ENCODE measurements around the gene WDR1. TPM values are rescaled to one million over a fixed set of nuclear protein-coding genes. Genes with fewer than 3 reads are reported as not detected.
A peak's percentile ranks its signal among the peaks of the same experiment; 100 is the strongest.
"Not testable (repeated sequence)": the region's sequence is repeated elsewhere in the genome, so short reads cannot be mapped to it uniquely, and the experiment has no call there.

Gene WDR1
- total RNA-seq, 1 experiment from 2014 or later: 189 TPM

GRCh38 chr4:10134141-10134540, 17.5 kb upstream of the WDR1 start:
- no peak for DNase-seq (ENCODE audit: low spot score)

DNA sequence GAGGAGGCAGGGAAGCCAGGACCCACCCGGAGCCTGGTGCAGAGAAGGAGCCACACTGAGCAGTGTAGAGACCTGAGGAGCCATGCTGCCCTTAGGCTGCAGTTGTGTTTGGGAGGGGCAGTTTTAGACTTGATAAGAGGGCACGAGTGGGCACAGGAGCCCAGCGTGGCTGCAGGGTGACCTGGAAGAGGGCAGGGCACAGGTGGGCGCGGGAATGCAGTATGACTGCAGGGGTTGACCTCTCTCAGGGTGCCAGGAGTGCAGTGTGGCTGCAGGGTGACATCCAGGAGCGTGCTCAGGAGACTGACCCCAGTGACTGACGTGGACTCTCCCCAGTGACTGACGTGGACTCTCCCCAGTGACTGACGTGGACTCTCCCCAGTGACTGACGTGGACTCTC, 14.6 kb upstream of the WDR1 start:
- no peak for DNase-seq (ENCODE audit: low spot score)

DNA sequence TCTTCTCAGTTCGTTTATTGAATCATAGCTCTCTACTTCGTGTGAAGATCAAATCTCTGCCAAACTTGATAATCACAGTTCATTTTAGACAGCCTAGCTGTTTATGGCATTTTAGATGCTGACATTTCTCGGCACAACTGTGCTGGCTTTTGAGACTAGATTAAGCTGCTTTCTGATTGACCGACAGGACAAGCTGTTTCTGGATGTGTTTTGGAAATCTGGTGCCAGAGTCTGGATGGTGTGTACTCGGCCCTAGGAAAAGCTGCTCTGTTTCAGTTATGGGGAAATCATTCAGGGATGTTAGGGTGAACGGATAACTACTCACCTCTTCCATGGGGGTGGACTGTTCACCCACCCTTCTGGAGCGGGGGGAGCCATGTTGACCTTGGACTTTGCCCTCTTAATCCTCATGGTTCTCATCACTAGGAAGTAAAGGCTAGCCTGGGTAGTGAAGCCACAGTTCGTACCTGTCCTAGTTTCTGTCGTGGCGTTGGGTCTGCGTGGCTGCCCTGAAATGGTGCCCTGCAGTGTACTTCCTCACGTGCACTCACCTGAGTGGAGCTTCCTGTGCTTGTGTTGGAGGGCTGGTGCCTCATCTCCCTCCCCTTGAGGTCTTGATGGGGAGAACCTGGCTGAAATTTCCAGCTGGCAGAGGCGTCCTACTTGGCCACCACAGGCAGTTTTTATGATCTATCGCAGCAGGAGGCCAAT, 13.7 kb upstream of the WDR1 start:
- DNase-seq (ENCODE audit: low spot score): no peak

DNA sequence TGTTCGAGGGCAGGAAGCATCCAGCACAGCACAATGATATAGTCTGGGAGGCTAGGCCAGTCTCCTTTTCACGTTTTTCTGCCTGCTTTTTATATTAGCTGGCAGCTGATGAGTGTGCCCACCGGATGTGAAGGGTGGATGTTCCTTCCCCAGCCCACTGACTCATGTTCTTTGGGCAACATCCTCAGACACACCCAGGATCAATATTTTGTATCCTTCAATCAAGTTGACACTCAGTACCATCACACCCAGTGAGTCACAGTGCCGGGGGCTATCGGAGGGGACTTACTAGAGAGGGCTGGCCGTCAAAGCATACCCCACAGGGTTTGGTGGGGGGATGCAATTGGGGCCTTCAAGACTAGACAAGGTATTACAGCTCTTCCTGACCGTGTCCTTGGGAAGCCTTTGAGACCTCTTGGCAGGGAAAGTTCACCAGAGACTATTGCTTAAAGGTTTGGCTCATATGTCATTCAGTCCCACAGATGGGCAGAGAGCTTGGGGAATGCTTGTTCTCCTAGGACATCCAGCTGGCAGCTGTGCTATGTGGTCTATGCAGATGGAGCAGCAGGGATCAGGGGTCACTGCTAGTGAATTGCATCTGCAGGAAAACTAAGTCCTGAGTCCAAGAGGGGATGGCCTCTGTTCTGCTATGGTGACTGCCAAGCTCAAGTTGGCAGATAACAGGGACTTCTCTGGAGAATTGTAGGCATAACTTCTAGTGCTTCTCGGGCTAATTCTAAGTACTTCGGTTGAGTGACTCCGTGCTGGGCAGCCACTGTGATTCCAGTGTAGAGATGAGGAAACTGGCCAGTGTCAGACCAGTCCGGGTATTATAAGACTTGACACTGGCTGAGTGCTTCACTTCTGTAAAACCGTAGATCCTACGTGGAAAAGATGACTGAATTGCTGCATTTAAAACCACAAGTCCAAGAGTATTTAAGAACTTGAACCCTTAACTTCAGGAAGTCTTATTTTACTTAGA, 12.9 kb upstream of the WDR1 start:
- DNase-seq (ENCODE audit: low spot score): no peak

DNA sequence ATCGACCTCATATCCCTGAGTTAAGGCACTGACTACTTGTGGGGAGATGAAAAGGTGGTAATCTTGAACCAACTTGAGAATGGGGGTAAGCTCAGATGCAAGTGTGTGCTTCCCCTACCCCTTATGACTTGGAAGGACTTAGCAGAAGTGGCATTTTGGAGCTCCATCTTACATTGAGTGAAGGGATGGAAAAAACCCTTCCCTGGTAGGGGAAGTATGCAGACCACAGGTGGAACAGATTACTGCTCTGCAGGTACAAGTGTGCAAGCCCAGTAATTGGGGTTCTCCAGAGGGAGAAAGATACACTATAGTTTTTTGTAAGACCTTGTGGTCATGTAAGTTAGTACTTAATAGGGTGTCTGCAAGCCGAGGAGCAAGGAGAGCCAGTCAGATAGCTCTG, 12.2 kb upstream of the WDR1 start:
- DNase-seq (ENCODE audit: low spot score): no peak

GRCh38 chr4:10127531-10127930, 10.9 kb upstream of the WDR1 start:
- DNase-seq (ENCODE audit: low spot score): not testable (repeated sequence)

DNA sequence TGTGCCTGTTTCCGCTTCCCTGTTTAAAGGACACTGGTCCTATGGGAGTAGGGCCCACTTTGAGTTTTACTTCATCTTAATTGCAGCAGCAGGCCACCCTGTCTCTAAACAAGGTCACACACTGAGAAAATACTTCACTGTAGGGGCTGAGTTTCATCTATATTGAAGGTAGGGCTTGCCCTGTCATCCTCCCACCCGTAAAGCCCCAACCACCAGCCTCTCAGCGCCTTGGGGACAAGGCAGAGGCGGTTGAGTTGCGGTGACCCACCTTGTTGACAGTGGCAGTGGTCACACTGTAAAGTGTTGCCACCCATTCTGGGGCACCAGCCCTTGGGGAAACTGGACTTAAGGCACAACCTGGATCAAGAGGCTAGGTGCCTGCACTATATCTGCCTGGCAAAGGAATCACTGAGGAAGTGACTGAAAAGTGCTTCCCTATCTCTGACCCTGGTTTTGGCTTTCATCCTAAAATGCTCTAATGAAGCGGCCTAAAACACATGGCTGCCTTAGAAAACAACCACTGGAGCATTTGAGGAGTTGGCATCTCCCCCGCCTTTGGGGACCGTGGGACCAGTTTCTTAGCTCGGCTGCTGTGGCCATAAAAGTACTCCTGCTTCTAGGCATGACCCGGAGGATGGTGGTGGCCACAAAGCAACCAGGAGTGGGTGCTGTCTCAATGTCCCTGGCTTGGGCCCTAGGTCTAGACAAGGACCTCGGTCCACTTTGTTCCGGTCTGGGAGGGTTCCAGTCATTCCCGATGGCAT, 7.8 kb upstream of the WDR1 start:
- DNase-seq (ENCODE audit: low spot score): no peak

DNA sequence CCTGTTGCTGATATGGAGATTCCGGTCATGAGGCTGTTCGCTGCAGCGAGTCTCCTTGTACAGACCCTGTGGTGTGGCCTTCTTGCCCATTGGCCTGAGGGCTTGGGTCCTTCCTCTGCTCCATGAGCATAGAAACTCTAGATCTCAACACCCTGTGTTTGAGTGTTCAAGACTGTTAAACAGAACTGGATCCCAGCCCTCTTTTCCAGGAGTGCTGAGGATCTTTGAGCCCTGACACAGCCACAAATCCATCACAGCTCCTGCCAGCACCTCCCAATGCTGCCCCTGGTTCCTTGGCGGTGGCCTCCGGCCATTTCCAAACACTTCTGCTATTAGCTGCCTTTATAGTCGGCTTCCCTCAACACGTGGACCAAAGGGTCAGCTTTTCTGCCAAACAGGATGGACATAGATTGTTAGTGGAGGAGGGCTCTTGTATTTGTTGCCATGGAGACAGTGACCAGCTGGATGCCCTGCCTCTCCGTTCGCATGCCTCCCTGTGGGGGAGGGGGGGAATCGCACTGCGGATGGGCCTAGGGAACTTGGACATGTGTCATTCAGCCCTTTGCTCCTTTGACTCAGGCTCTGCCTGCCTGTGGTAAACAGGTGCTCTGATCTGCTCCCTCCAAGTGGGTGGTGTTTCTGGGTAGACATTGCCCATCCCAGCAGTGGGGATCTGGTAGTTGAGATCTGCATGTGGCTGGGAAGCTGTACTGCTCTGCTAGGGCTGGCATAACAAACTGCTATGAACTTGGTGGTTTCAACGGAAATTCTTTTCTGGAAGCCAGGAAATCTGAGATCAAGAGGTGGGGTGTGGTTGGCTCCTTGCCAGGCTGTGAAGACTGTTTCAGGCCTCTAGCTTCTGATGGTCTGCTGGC, 6.9 kb upstream of the WDR1 start:
- DNase-seq (ENCODE audit: low spot score): peak; percentile 42

- DNase-seq (ENCODE audit: low spot score): no peak
Observed at GRCh38 chr4:10122236-10122932, 5.8 kb upstream of the WDR1 start.

DNA sequence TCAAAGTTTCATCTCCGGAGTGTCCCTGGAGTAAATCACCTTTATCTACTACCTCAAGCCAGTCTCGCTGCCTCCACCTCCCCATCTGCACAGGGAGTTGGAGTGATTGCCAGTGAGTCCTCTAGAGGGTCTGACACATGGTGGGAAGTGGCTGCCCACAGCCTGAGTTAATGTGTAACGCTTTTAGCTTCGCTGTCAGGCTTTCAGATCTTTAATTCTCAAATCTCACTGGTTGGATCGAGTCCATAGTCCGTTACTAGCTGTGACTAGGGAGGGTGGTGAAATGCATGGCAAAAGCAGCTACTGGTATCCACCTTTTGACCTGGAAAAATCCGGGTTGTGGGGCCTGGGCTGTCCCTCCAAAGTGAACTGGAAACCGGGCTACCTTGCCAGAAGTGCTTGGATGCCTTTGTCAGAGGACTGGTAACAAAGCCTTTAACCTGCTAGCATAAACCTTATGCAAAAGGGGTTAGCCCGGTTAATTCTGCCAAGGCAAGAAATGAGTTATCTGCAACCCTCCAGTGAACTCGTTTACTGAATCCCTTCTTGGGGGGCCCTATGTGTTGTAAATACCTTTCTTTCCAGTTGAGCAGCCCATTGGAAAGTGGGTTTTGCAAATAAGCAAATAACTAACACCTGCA, 5.1 kb upstream of the WDR1 start:
- no peak for DNase-seq (ENCODE audit: low spot score)

GRCh38 chr4:10120943-10121567, 4.5 kb upstream of the WDR1 start:
- DNase-seq (ENCODE audit: low spot score): no peak

- DNase-seq (ENCODE audit: low spot score): no peak
Observed at GRCh38 chr4:10119773-10120172, 3.2 kb upstream of the WDR1 start.

DNA sequence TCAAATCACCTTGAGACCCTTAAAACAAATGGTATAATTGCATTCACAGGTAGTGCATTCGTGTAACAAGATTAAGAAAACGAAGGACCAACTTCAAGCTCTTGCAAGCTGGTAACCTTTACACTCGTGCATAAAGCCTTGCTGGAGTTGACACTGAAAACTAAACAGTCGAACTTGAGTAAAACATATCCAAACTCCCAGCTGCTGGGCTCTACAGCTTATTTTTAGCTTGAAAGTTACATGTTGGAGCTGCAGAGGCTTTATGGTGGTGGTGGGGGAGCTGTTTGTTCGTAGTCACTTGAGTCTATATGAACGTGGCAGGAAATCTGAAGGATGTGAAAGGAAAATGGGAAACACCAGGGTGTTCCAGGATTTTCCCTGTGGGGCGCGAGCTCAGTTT, 2.7 kb upstream of the WDR1 start:
- DNase-seq (ENCODE audit: low spot score): no peak

- DNase-seq (ENCODE audit: low spot score): no peak
Observed at GRCh38 chr4:10118048-10119004, 1.7 kb upstream of the WDR1 start.

GRCh38 chr4:10117359-10118047, 904 bp upstream of the WDR1 start:
- DNase-seq (ENCODE audit: low spot score): no peak

DNA sequence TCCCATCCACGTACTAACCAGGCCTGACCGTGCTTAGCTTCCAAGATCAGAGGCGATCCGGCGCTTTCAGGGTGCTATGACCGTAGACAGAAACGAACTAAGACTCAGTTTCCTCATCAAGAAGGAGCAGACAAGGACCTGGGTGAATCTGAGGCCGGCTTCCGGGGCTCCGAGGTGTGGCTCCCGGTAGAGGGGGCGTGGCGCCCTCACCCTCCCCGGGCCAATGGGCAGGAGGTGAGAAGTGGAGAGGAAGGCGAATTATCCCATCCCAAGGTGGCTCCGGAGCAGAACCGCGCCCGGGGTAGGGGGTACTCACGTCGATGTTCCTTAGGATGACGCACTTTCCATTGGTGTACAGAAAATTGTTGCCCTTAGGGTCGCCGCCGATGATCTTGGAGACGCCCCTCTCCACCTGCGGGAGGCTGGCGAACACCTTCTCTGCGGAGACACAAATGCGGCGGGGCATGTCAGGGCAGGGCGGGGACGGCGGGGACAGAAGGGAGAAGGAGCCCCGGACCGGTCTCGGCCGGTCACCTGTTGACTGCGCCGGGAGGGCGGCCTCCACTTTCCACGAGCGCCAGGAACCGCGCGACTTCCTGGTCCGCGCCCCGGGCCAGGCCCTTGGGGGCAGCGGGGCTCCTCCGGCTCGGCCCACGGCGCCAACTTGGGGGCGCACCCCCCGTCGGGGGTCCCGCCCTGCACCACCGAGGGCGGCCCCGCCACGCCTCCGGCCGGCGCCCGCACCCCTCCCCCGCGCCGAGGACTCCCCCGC, 616 bp downstream of the WDR1 start:
- peak; percentile 53 for DNase-seq (ENCODE audit: low spot score)

DNA sequence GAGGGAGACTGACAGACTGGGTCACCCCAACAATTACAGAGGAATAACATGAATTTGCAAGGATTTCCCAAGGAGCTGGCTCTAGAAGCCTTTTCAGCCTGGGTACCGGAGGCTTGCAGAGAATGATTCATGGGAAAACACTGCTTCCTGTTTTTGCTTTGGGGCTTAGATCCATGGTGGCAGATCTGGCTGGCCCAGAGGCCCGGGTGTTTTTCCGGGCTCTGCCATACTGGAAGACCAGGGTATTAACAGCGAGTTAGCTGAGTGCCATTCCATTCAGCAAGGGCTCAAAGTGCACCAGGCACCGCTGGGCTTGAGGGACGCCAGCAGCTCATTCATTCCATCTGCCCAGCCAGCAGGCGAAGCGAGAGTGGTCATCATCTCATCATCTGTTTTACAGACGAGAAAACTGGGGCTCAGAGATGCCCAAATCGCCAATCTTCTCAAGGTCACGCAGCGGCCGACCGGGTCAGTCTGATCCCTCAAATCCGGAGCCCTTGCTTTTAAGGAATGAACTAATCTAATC, 1.3 kb downstream of the WDR1 start:
- no peak for DNase-seq (ENCODE audit: low spot score)

All from H4 (cell line).